HepG2 (cell line): ENCODE results near the gene AP2S1. TPM values are rescaled to one million over a fixed set of nuclear protein-coding genes. Genes with fewer than 3 reads are reported as not detected.

Experiments
- BRCA1 ChIP-seq: sonication (generic); formaldehyde crosslinking; IDR thresholded peaks from 2 replicates; pipeline ENCODE4 v1.4.0; 2020; ENCODE audit warnings: missing genetic modification reagents
- CCAR2 ChIP-seq: fragments of 200-400 bp; formaldehyde crosslinking; optimal IDR thresholded peaks from 2 replicates; pipeline ENCODE3; 2018; ENCODE audit warnings: low read depth, mild to moderate bottlenecking, low read length, moderate library complexity
- E2F1 ChIP-seq: sonication (generic); formaldehyde crosslinking; IDR thresholded peaks from 2 replicates; pipeline ENCODE4 v1.5.0; 2020; ENCODE audit warnings: missing genetic modification reagents
- FOSL2 ChIP-seq: sonication (generic); formaldehyde crosslinking; IDR thresholded peaks from 2 replicates; pipeline ENCODE4 v1.4.0; 2020; ENCODE audit warnings: missing genetic modification reagents
- GMEB1 ChIP-seq: sonication (generic); formaldehyde crosslinking; IDR thresholded peaks from 2 replicates; pipeline ENCODE4 v1.5.1; 2020; ENCODE audit warnings: missing genetic modification reagents, mild to moderate bottlenecking, borderline replicate concordance
- HNF1A ChIP-seq, 2 experiments: sonication (generic) in 1 of 2; formaldehyde crosslinking in 1 of 2; IDR thresholded peaks; 2 replicates each; pipeline versions ENCODE4 v1.4.0 to v1.6.1; 2016 to 2020; ENCODE audit warnings: borderline replicate concordance in 1 of 2, low read depth in 1 of 2, mild to moderate bottlenecking in 1 of 2, missing genetic modification reagents in 1 of 2
- IRX3 ChIP-seq: sonication (generic); formaldehyde crosslinking; IDR thresholded peaks from 2 replicates; pipeline ENCODE4 v1.8.1; 2023; ENCODE audit warnings: mild to moderate bottlenecking, low read depth, missing genetic modification reagents, borderline replicate concordance
- SNAPC2 ChIP-seq: sonication (generic); formaldehyde crosslinking; IDR thresholded peaks from 2 replicates; pipeline ENCODE4 v1.8.1; 2022; ENCODE audit warnings: mild to moderate bottlenecking, missing genetic modification reagents
- U2AF1 ChIP-seq: fragments of 200-400 bp; formaldehyde crosslinking; optimal IDR thresholded peaks from 2 replicates; pipeline ENCODE3; 2017; ENCODE audit warnings: mild to moderate bottlenecking, low read depth, low read length
- ZBTB7B ChIP-seq: sonication (generic); formaldehyde crosslinking; IDR thresholded peaks from 2 replicates; pipeline ENCODE4 v1.4.0; 2020; ENCODE audit warnings: missing genetic modification reagents
- ZNF264 ChIP-seq: sonication (generic); formaldehyde crosslinking; IDR thresholded peaks from 2 replicates; pipeline ENCODE4 v1.4.0; 2020; ENCODE audit warnings: missing genetic modification reagents
- ZNF317 ChIP-seq: sonication (generic); formaldehyde crosslinking; IDR thresholded peaks from 2 replicates; pipeline ENCODE4 v1.5.0; 2020; ENCODE audit warnings: mild to moderate bottlenecking, missing genetic modification reagents
- ZNF451 ChIP-seq: sonication (generic); formaldehyde crosslinking; IDR thresholded peaks from 2 replicates; pipeline ENCODE4 v1.5.0; 2020; ENCODE audit warnings: mild to moderate bottlenecking, missing genetic modification reagents
- ZNF609 ChIP-seq: sonication (generic); formaldehyde crosslinking; IDR thresholded peaks from 2 replicates; pipeline ENCODE4 v1.4.0; 2020; ENCODE audit warnings: mild to moderate bottlenecking, missing genetic modification reagents, borderline replicate concordance
- ZNF777 ChIP-seq: sonication (generic); formaldehyde crosslinking; IDR thresholded peaks from 2 replicates; pipeline ENCODE4 v1.4.0; 2020; ENCODE audit warnings: missing genetic modification reagents
- ZSCAN29 ChIP-seq: sonication (generic); formaldehyde crosslinking; conservative IDR thresholded peaks from 2 replicates; pipeline ENCODE4 v1.4.0; 2020; ENCODE audit warnings: mild to moderate bottlenecking, missing genetic modification reagents
- polyA plus RNA-seq, 8 experiments: library from polyadenylated mRNA; depleted of rRNA in 3 of 8; stranded (reverse) in 7 of 8; unstranded in 1 of 8; fragments of >200 nt; fragmentation: Illumina TruSeq in 4 of 8; extraction: Trizol in 4 of 8; gene quantifications; 2 replicates each; pipeline versions ENCODE4 v1.2.1 to v1.2.3, GENCODE V29; 2011 to 2016; ENCODE audit warnings: low read depth in 4 of 8, missing spikeins in 1 of 8, mixed read lengths in 1 of 8; ENCODE audit not compliant: insufficient read depth in 1 of 8
- total RNA-seq, 5 experiments: library from RNA; depleted of rRNA; stranded (reverse); fragments of >200 nt; fragmentation: Illumina TruSeq; extraction: Trizol; gene quantifications; 2 replicates each; pipeline ENCODE4 v1.2.3, GENCODE V29; 2016; ENCODE audit warnings: low read depth in 1 of 5

The AP2S1 gene
- total and polyA plus RNA-seq, 2 of the 13 experiments (the other 11 are each of a cell fraction or from before 2014, with no cell fraction given): 45.2 to 86.1 TPM

- no peak for TF ChIP-seq IRX3 (CRISPR knock-in tag)
- TF ChIP-seq FOSL2 (CRISPR knock-in tag): peak; percentile 98
- peak; percentile 81; the same call in 1 of the 2 replicates for TF ChIP-seq ZSCAN29 (CRISPR knock-in tag)
- TF ChIP-seq HNF1A (IDR thresholded peaks at IDR 0.05; ENCODE audit: low read depth): peak; percentile 37; the same call in 1 of the 2 replicates
- TF ChIP-seq HNF1A (CRISPR knock-in tag; IDR thresholded peaks at IDR 0.05; ENCODE audit: borderline replicate concordance): peak; percentile 57; the same call in 1 of the 2 replicates
- TF ChIP-seq ZNF609 (CRISPR knock-in tag): peak; percentile 80; the same call in 1 of the 2 replicates
- TF ChIP-seq SNAPC2: no peak
- peak; percentile 70; the same call in 1 of the 2 replicates for TF ChIP-seq ZNF317 (CRISPR knock-in tag)
- TF ChIP-seq BRCA1 (CRISPR knock-in tag): no peak
- TF ChIP-seq ZBTB7B (CRISPR knock-in tag): 0 out of 2 replicates have a peak, but pooled peaks have one; percentile 18
- TF ChIP-seq E2F1 (CRISPR knock-in tag): no peak
- TF ChIP-seq ZNF777: no peak
- TF ChIP-seq CCAR2: no peak
- TF ChIP-seq GMEB1 (CRISPR knock-in tag): peak; percentile 34; the same call in 1 of the 2 replicates
- no peak for TF ChIP-seq U2AF1
- TF ChIP-seq ZNF451 (CRISPR knock-in tag): no peak; the same call in 1 of the 2 replicates
- TF ChIP-seq ZNF264: peak; percentile 72; the same call in 1 of the 2 replicates
Observed at GRCh38 chr19:46890423-46891170, 40.0 kb upstream of the AP2S1 start (continued).
